Measurements from ENCODE around the gene ACOX2.

Gene ACOX2

GRCh38 chr3:58536501-58537411 lies at the start of gene ACOX2:
TSS of gene ACOX2 (minus strand) at chr3:58537190. CDS start at chr3:58535106, 2,084 bp downstream.
- no peak for DNase-seq

GRCh38 chr3:58585994-58586393 lies 49.0 kb upstream of the ACOX2 start:
- no peak for DNase-seq

- peak; percentile 21 for DNase-seq
Observed at GRCh38 chr3:58585005-58585786, 48.2 kb upstream of the ACOX2 start.

GRCh38 chr3:58584690-58585004 lies 47.7 kb upstream of the ACOX2 start:
- no peak for DNase-seq

GRCh38 chr3:58581328-58582091 lies 44.5 kb upstream of the ACOX2 start:
- DNase-seq, result no peak

- DNase-seq, result no peak
Observed at GRCh38 chr3:58580826-58581327, 43.9 kb upstream of the ACOX2 start.

- DNase-seq, result no peak
Observed at GRCh38 chr3:58578873-58579272, 41.9 kb upstream of the ACOX2 start.

- no peak for DNase-seq
Observed at GRCh38 chr3:58577269-58577821, 40.4 kb upstream of the ACOX2 start, which contains the start of gene FAM107A. TSS of gene FAM107A (minus strand) at chr3:58577391. CDS start at chr3:58569860, 7,531 bp downstream.

- no peak for DNase-seq
Observed at GRCh38 chr3:58576716-58577115, 39.7 kb upstream of the ACOX2 start.

- DNase-seq, result no peak
Observed at GRCh38 chr3:58575971-58576652, 39.1 kb upstream of the ACOX2 start.

- DNase-seq, result no peak
Observed at GRCh38 chr3:58574682-58575081, 37.7 kb upstream of the ACOX2 start.

- no peak for DNase-seq
Observed at GRCh38 chr3:58574106-58574505, 37.1 kb upstream of the ACOX2 start.

GRCh38 chr3:58573640-58574039 lies 36.6 kb upstream of the ACOX2 start:
- no peak for DNase-seq

- DNase-seq, result no peak
Observed at GRCh38 chr3:58572634-58573230, 35.7 kb upstream of the ACOX2 start.

- DNase-seq, result no peak
Observed at GRCh38 chr3:58572013-58572633, 35.1 kb upstream of the ACOX2 start.

- no peak for DNase-seq
Observed at GRCh38 chr3:58570851-58571250, 33.9 kb upstream of the ACOX2 start.

- no peak for DNase-seq
Observed at GRCh38 chr3:58569287-58570001, 32.5 kb upstream of the ACOX2 start.

GRCh38 chr3:58568572-58569286 lies 31.7 kb upstream of the ACOX2 start:
- peak; percentile 62 for DNase-seq

GRCh38 chr3:58567251-58567515 lies 30.2 kb upstream of the ACOX2 start:
- no peak for DNase-seq

All from KG1 (cell line).